Thyroid gland (tissue), 4 donors: ENCODE measurements around the gene RAPGEF1.

ENCODE experiments used
- CTCF ChIP-seq, 6 experiments: fragments of 200-600 bp in 3 of 6; fragments of 450-650 bp in 3 of 6; sonication (generic) in 3 of 6; IDR thresholded peaks; one replicate each; pipeline ENCODE4 v1.5.1; 2016 to 2019; ENCODE audit warnings: antibody characterized with exemption in 6 of 6, mild to moderate bottlenecking in 2 of 6, inconsistent platforms in 1 of 6, moderate library complexity in 1 of 6
- POLR2A ChIP-seq, 2 donors: fragments of 450-650 bp; IDR thresholded peaks; one replicate each; pipeline ENCODE4 v1.6.1; 2017; ENCODE audit warnings: antibody characterized with exemption in 2 of 2, mild to moderate bottlenecking in 2 of 2, moderate library complexity in 1 of 2

GRCh38 chr9:131559421-131560000 is 180.4 kb downstream of the RAPGEF1 start:
- no peak for TF ChIP-seq CTCF (IDR thresholded peaks at IDR 0.05)
- no peak for TF ChIP-seq POLR2A (IDR thresholded peaks at IDR 0.05)
